Left ventricle myocardium inferior (tissue), 1 donor: ENCODE data around the gene PHLDB2. TPM values are rescaled to one million over a fixed set of nuclear protein-coding genes. Genes with fewer than 3 reads are reported as not detected.

Source experiments
- DNase-seq: peaks from one replicate; pipeline ENCODE4 v3.0.0-alpha.2; 2020
- H3K27ac ChIP-seq: fragments of 200-600 bp; replicated peaks from 2 replicates; pipeline ENCODE4 v1.8.0; 2021
- H3K27me3 ChIP-seq: fragments of 200-600 bp; 2 replicates; pipeline ENCODE4 v1.8.0; 2021; ENCODE audit warnings: low read depth
- H3K36me3 ChIP-seq: fragments of 200-600 bp; 2 replicates; pipeline ENCODE4 v1.8.0; 2021
- H3K4me1 ChIP-seq: fragments of 200-600 bp; 2 replicates; pipeline ENCODE4 v1.8.0; 2021
- H3K4me3 ChIP-seq: fragments of 200-600 bp; 2 replicates; pipeline ENCODE4 v1.8.0; 2021; ENCODE audit warnings: mild to moderate bottlenecking, moderate library complexity
- H3K9me3 ChIP-seq: fragments of 200-600 bp; replicated peaks from 2 replicates; pipeline ENCODE4 v1.8.0; 2021
- intact Hi-C: fragments of 100-400 bp; cut with micrococcal nuclease; formaldehyde crosslinking; loops from one replicate; pipeline ENCODE4 v1.11.0; 2022
- total RNA-seq: library from RNA; stranded (reverse); fragmentation: NEBNext Ultra II Directional; extraction: Animal tissue kit (Norgen Biotek cat#: 25700); gene quantifications from one replicate; pipeline ENCODE4 v1.2.1, GENCODE V29; 2021
- TF ChIP-seq, protein P1 (sequence below): fragments of 200-600 bp; IDR thresholded peaks from 2 replicates; pipeline ENCODE4 v1.8.0; 2021; ENCODE audit warnings: antibody characterized with exemption, mild to moderate bottlenecking, borderline replicate concordance
- donor health status: DM: no; HTN: yes; CAD: no; lungs with severe emphysema.

Gene PHLDB2
- total RNA-seq, 1 donor from 2014 or later = 89.3 TPM

GRCh38 chr3:111823341-111823855 lies 35.7 kb upstream of the PHLDB2 start:
- H3K9me3 ChIP-seq = peaks cover 14% of the 10 kb centered on the region
- no peaks in the 10 kb centered on the region for H3K36me3 ChIP-seq
- TF ChIP-seq, protein P1, sequence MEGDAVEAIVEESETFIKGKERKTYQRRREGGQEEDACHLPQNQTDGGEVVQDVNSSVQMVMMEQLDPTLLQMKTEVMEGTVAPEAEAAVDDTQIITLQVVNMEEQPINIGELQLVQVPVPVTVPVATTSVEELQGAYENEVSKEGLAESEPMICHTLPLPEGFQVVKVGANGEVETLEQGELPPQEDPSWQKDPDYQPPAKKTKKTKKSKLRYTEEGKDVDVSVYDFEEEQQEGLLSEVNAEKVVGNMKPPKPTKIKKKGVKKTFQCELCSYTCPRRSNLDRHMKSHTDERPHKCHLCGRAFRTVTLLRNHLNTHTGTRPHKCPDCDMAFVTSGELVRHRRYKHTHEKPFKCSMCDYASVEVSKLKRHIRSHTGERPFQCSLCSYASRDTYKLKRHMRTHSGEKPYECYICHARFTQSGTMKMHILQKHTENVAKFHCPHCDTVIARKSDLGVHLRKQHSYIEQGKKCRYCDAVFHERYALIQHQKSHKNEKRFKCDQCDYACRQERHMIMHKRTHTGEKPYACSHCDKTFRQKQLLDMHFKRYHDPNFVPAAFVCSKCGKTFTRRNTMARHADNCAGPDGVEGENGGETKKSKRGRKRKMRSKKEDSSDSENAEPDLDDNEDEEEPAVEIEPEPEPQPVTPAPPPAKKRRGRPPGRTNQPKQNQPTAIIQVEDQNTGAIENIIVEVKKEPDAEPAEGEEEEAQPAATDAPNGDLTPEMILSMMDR = no peak
- no peak overlapping the region for H3K4me3 ChIP-seq
- DNase-seq = no peak
- intact Hi-C loops = no loop called here
- H3K4me1 ChIP-seq = peaks cover 37% of the 10 kb centered on the region
- H3K27me3 ChIP-seq = no peaks in the 10 kb centered on the region
- peak overlapping the region; percentile 59 for H3K27ac ChIP-seq

- Histone ChIP-seq H3K4me1 (peaks cover 37% of the 10 kb centered on the region), H3K4me3 (no peak overlapping the region), H3K27me3 (no peaks in the 10 kb centered on the region), H3K27ac (peak overlapping the region; percentile 59), H3K9me3 (peaks cover 11% of the 10 kb centered on the region), H3K36me3 (no peaks in the 10 kb centered on the region)
- DNase-seq = no peak
- intact Hi-C loops = no loop called here
- TF ChIP-seq, protein P1 = no peak
These were observed 34.7 kb upstream of the PHLDB2 start for GRCh38 chr3:111824351-111824750.

DNA sequence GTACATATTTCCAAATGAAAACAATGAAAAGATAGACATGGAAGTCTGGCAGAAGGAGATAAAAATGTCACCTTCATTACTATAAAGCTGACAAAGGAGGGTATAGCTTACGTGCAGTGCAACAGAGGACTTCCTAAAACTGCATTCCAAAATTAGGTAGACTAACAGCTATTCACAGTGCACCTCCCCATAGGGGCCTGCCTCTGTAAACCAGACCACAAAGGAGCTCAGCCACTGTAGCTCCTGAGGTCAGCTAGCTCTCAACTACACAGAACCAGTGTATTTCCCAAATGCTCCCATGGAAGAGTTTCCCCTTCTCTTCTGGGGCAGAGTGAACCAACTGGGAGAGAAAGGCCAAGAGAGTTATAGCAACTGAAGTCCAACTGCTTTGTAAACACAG lies 31.2 kb upstream of the PHLDB2 start:
- Histone ChIP-seq H3K36me3 (no peaks in the 10 kb centered on the region), H3K4me1 (peaks cover 20% of the 10 kb centered on the region), H3K9me3 (no peaks in the 10 kb centered on the region), H3K4me3 (no peak overlapping the region), H3K27ac (no peak overlapping the region), H3K27me3 (no peaks in the 10 kb centered on the region)
- intact Hi-C loops = no loop called here
- DNase-seq = no peak
- TF ChIP-seq, protein P1 = no peak

- no peak overlapping the region for H3K27ac ChIP-seq
- DNase-seq = no peak
- H3K27me3 ChIP-seq = no peaks in the 10 kb centered on the region
- H3K4me3 ChIP-seq = no peak overlapping the region
- H3K36me3 ChIP-seq = no peaks in the 10 kb centered on the region
- intact Hi-C loops = no loop called here
- no peaks in the 10 kb centered on the region for H3K9me3 ChIP-seq
- peaks cover 14% of the 10 kb centered on the region for H3K4me1 ChIP-seq
- TF ChIP-seq, protein P1 = no peak
These were observed 30.5 kb upstream of the PHLDB2 start for GRCh38 chr3:111828530-111828929.

DNA sequence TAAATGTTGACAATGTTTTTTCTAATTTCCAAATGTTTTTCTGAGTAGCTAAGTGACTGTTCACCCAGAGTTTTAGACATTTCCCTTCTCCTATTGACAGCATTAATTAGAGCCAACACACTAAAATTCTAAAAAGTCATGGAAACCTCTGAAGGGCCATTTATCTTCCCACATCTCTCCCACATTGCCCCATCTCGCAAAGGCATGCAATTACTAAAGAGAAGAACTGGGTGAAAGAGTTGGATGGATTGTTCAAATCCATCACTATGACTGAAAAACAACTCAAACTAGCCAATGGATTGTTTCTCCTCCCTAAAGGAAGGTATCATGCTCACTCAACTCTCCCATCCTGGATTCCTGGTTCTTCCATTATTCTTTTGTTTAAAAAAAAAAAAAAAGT lies 30.0 kb upstream of the PHLDB2 start:
- Histone ChIP-seq H3K9me3 (no peaks in the 10 kb centered on the region), H3K4me3 (no peak overlapping the region), H3K27ac (no peak overlapping the region), H3K4me1 (peaks cover 9% of the 10 kb centered on the region), H3K27me3 (no peaks in the 10 kb centered on the region), H3K36me3 (no peaks in the 10 kb centered on the region)
- TF ChIP-seq, protein P1 = no peak
- no peak for DNase-seq
- intact Hi-C loops = no loop called here
